ENCODE data around the gene SPOCK1.

Gene SPOCK1

GRCh38 chr5:137191179-137191578 lies 307.9 kb downstream of the SPOCK1 start:
- H3K4me2 ChIP-seq = no peak overlapping the region
- H4K20me1 ChIP-seq (ENCODE audit: insufficient read depth) = no peaks in the 10 kb centered on the region
- no peaks in the 10 kb centered on the region for H3K79me2 ChIP-seq (ENCODE audit: insufficient read depth, low read depth)
- no peaks in the 10 kb centered on the region for H3K36me3 ChIP-seq (ENCODE audit: insufficient read depth)
- no peak overlapping the region for H3K4me3 ChIP-seq (IDR thresholded peaks at IDR 0.05; ENCODE audit: insufficient read depth, low read depth, low read length)
- H3K27ac ChIP-seq = no peak overlapping the region
- H3K9ac ChIP-seq = no peak overlapping the region
- H3K27me3 ChIP-seq (ENCODE audit: insufficient read depth, low read depth) = no peaks in the 10 kb centered on the region
- no peak overlapping the region for H2AFZ ChIP-seq (ENCODE audit: low read depth)
- no peak for TF ChIP-seq CTCF (conservative IDR thresholded peaks at IDR 0.05; ENCODE audit: low read depth, low read length)
- H3K4me1 ChIP-seq (ENCODE audit: low read depth, poor library complexity, severe bottlenecking) = no peaks in the 10 kb centered on the region

GRCh38 chr5:137190441-137190840 lies 308.7 kb downstream of the SPOCK1 start:
- Histone ChIP-seq H2AFZ (ENCODE audit: low read depth) (no peak overlapping the region), H3K27ac (no peak overlapping the region), H3K4me2 (no peak overlapping the region)

GRCh38 chr5:137190031-137190430 lies 309.1 kb downstream of the SPOCK1 start:
- Histone ChIP-seq H3K4me3 (IDR thresholded peaks at IDR 0.05; ENCODE audit: insufficient read depth, low read depth, low read length) (no peak overlapping the region), H3K79me2 (ENCODE audit: insufficient read depth, low read depth) (no peaks in the 10 kb centered on the region), H3K4me1 (ENCODE audit: low read depth, poor library complexity, severe bottlenecking) (no peaks in the 10 kb centered on the region), H3K27ac (no peak overlapping the region), H3K36me3 (ENCODE audit: insufficient read depth) (no peaks in the 10 kb centered on the region), H3K27me3 (ENCODE audit: insufficient read depth, low read depth) (no peaks in the 10 kb centered on the region), H3K4me2 (no peak overlapping the region), H3K9ac (no peak overlapping the region), H4K20me1 (ENCODE audit: insufficient read depth) (no peaks in the 10 kb centered on the region), H2AFZ (ENCODE audit: low read depth) (no peak overlapping the region)
- no peak for TF ChIP-seq CTCF (conservative IDR thresholded peaks at IDR 0.05; ENCODE audit: low read depth, low read length)

More at GRCh38 chr5:137190441-137190840, 308.7 kb downstream of the SPOCK1 start:
- H3K9ac ChIP-seq = no peak overlapping the region
- no peaks in the 10 kb centered on the region for H3K4me1 ChIP-seq (ENCODE audit: low read depth, poor library complexity, severe bottlenecking)
- no peaks in the 10 kb centered on the region for H3K27me3 ChIP-seq (ENCODE audit: insufficient read depth, low read depth)
- no peak for TF ChIP-seq CTCF (conservative IDR thresholded peaks at IDR 0.05; ENCODE audit: low read depth, low read length)
- no peaks in the 10 kb centered on the region for H3K36me3 ChIP-seq (ENCODE audit: insufficient read depth)
- no peak overlapping the region for H3K4me3 ChIP-seq (IDR thresholded peaks at IDR 0.05; ENCODE audit: insufficient read depth, low read depth, low read length)
- H4K20me1 ChIP-seq (ENCODE audit: insufficient read depth) = no peaks in the 10 kb centered on the region
- no peaks in the 10 kb centered on the region for H3K79me2 ChIP-seq (ENCODE audit: insufficient read depth, low read depth)

GRCh38 chr5:137188566-137188965 lies 310.6 kb downstream of the SPOCK1 start:
- no peaks in the 10 kb centered on the region for H4K20me1 ChIP-seq (ENCODE audit: insufficient read depth)
- no peak overlapping the region for H3K4me3 ChIP-seq (IDR thresholded peaks at IDR 0.05; ENCODE audit: insufficient read depth, low read depth, low read length)
- no peaks in the 10 kb centered on the region for H3K4me1 ChIP-seq (ENCODE audit: low read depth, poor library complexity, severe bottlenecking)
- H3K4me2 ChIP-seq = no peak overlapping the region
- no peak for TF ChIP-seq CTCF (conservative IDR thresholded peaks at IDR 0.05; ENCODE audit: low read depth, low read length)
- H3K79me2 ChIP-seq (ENCODE audit: insufficient read depth, low read depth) = no peaks in the 10 kb centered on the region
- H3K36me3 ChIP-seq (ENCODE audit: insufficient read depth) = no peaks in the 10 kb centered on the region
- H2AFZ ChIP-seq (ENCODE audit: low read depth) = no peak overlapping the region
- H3K9ac ChIP-seq = no peak overlapping the region
- H3K27ac ChIP-seq = no peak overlapping the region
- no peaks in the 10 kb centered on the region for H3K27me3 ChIP-seq (ENCODE audit: insufficient read depth, low read depth)
